HG03045 (cell line): ENCODE measurements around the gene ZMPSTE24.

Experiments
- ATAC-seq: cut with Tn5 transposase; IDR thresholded peaks from one replicate; pipeline ENCODE4 v1.9.1; 2021; ENCODE audit warnings: mild to moderate bottlenecking, moderate library complexity; ENCODE audit not compliant: unreplicated experiment

ZMPSTE24 gene

DNA sequence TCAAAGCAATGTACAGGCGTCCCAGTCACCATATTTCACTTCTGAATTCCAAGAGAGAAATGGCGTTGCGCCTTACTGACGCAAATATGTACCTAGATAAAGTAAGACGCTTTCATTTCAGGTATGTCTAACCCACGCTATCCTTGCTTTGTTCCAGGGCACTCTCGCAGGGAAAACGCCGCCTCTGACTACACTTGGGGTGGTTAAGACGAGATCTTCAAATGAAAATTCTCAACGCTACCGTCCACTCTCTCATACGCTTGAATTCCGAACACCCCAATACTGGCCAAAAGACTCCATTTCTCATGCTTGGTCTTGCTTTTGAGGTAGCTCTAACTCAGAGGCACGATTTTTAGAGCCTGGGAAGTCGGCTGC, 736 bp upstream of the ZMPSTE24 start:
- ATAC-seq, result peak; percentile 13

GRCh38 chr1:40258445-40258769, 371 bp downstream of the ZMPSTE24 start:
- ATAC-seq, result no peak

DNA sequence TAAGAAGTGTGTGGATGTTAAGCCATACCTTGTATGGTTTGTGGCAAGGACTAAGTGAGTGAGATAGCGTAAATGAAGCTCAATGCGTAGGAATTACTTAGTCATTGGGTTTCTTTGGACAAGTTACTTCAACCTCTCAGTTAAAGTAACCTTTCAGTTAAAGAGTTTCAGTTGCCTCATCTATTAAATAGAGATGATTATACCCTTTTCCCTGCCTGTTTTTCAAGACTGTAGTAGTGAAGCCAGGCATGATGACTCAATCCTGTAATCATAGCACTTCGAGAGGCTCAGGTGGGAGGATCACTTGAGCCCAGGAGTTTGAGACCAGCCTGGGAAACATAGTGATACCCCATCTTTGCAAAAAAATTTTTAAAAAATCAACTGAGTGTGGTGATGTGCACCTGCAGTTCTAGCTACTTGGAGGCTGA, 6.3 kb downstream of the ZMPSTE24 start:
- no peak for ATAC-seq

DNA sequence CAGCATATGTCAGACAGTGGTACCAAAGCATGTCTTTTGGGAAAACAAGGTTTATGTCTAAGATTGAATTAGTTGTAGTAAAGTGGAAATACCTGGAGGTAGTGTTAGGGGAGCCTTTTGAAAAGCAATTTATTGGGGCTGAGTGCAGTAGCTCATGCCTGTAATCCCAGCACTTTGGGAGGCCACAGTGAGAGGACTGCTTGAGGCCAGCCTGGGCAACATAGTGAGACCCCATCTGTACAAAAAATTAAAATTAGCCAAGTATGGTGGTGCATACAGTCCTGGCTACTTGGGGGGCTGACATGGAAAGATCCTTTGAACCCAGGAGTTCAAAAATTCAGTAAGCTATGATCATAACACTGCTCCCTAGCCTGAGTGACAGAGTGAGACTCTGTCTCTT, 7.3 kb downstream of the ZMPSTE24 start:
- no peak for ATAC-seq

- no peak for ATAC-seq
Observed at GRCh38 chr1:40265919-40266318, 7.9 kb downstream of the ZMPSTE24 start.

DNA sequence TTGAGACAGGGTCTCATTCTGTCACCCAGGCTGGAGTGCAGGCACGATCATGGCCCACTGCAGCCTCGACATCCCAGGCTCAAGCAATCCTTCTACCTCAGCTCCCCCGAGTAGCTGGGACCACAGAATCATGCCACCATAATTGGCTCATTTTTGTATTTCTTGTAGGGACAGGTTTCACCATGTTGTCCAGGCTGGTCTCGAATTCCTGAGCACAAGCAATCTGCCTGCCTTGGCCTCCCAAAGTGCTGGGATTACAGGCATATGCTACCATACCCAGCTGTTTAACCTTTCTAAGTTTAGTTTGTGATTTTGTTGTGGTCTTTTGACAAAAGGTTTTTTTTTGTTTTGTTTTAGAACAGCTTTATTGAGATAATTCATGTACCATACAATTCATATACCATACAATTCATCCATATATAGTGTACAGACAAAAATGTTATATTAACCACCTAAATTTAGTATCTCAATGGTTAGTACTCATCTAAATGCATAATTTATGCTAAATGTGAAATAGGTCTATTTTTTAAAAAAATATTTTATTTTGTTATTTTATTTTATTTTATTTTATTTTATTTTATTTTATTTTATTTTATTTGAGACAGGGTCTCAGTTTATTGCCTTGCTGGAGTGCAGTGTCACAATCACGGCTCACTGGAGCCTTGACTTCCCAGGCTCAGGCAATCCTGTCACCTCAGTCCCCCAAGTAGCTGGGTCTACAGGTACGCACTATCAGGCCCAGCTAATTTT, 8.9 kb downstream of the ZMPSTE24 start:
- ATAC-seq, result no peak

DNA sequence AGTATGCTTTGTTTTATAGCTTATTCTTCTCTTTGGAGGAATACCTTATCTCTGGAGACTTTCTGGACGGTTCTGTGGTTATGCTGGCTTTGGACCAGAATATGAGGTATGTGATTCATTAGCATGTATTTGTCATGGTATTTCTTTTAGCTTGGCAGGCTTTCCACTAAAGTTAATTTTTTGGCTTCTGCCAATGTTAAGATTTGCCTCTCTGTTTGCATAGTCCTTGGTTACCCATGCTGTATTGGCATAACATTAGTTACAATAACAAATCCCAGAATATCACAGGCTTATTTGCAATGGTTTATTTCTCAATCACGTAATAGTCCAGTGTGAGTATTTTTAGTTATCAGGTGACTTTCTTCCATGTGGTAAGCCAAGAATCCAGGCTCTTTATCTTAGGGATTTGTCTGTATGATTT, 9.7 kb downstream of the ZMPSTE24 start:
- no peak for ATAC-seq

- no peak for ATAC-seq
Observed at GRCh38 chr1:40268211-40268610, 10.2 kb downstream of the ZMPSTE24 start.

DNA sequence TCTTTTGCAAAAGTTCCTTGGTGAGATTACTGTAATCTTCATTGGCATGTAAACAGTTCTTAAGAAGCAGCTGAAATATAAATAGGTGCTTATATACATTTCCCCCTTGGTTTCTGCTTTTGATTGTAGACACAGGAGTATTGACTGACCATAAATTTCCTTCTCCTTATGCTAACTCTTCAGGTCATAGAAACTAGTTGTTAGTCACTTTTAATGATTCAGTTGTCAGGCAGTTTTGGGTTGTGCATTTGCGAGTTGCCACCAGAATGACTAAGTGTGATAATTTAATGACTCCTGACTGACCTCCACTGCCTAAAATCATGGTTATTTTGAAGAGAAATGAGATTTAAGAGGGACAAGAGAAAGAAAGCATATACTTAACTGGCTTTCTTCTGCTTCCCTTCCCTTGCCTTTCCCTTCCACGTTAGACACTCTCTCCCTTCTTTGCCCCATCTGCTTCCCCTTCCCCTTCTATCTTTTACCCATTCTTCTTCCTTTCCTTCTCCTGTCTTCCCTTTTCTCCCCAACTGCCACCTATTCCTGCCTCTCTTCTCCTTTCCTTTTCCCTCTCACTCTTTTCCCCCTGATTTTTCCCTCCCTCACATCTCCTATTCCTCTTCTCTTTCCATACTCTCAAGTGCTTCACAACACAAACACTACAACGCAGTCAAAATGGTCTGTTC, 12.3 kb downstream of the ZMPSTE24 start:
- ATAC-seq, result no peak

- no peak for ATAC-seq
Observed at GRCh38 chr1:40272653-40273213, 14.7 kb downstream of the ZMPSTE24 start.

DNA sequence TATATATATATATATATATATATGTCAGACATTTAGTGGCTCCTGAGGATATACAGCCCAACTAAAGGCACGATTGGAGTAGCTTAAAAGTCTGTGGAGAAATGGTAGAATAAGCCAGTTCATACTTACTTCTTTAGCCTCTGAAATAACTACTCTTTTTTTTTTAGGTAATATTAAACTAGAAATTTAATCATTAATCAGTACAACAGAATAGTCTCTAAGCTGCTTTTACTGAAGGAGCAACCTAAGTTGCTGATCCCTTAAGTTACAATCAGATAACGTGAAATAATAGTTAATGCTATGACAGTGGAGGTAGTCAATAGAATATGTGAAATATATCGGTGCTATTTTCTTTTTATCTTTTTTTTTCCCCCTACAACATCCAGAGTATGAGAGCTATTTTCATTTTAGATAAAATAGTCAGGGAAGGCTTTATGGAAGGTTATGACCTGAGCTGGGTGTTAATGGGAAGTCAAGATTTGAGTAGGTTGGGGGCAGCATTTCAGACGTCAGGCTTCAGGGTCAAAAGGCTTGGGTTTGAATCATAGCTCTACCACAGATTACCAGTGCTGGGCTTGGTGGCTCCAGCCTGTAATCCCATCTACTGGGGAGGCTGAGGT, 15.6 kb downstream of the ZMPSTE24 start:
- ATAC-seq, result no peak

- no peak for ATAC-seq
Observed at GRCh38 chr1:40274331-40274730, 16.3 kb downstream of the ZMPSTE24 start.

- no peak for ATAC-seq
Observed at GRCh38 chr1:40276122-40276521, 18.1 kb downstream of the ZMPSTE24 start.

DNA sequence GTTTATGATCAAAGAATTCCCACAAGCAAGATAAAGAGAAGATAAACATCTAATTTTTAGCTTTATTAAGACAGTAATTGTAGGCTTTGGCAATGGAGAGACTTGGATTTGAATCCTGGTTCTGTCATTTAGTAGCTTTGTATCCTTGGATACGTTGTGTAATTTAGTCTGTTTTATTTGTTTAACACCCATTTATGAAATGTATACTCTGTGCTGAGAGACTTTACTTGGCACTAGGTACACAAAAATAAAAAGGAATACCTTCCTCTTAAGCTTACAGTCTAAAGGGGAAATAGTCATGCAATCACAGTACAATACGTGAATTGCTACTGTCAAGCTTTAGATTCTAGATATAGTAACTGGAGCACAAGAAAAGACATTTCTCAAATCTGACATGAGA, 23.8 kb downstream of the ZMPSTE24 start:
- no peak for ATAC-seq

- no peak for ATAC-seq
Observed at GRCh38 chr1:40291293-40291692, 33.3 kb downstream of the ZMPSTE24 start.

GRCh38 chr1:40299366-40300248, 41.6 kb downstream of the ZMPSTE24 start:
- no peak for ATAC-seq

DNA sequence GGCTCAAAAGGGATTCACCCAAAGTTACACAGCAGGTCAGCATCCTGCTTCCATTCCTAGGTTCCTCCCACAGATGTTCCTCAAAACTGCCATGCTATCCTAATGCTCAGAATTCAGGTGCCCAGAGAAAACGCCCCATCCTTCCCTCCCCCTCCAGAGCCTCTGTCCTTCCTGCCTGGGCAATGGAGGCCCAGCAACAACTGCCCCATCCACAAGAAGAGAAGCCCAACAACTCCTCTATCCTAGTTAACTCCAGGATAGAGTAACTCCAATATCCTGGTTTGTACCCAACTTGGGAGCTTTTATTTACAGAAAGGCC, 42.2 kb downstream of the ZMPSTE24 start:
- no peak for ATAC-seq

- ATAC-seq, result no peak
Observed at GRCh38 chr1:40300651-40301050, 42.6 kb downstream of the ZMPSTE24 start.

- ATAC-seq, result no peak
Observed at GRCh38 chr1:40301066-40301465, 43.0 kb downstream of the ZMPSTE24 start.

GRCh38 chr1:40301541-40302299, 43.7 kb downstream of the ZMPSTE24 start:
- ATAC-seq, result no peak
